MM.1S (cell line): Measurements from ENCODE around the gene GPAT3.

ENCODE experiments used
- DNase-seq: peaks from one replicate; pipeline ENCODE4 v3.0.0-alpha.2; 2015
- H2AFZ ChIP-seq: fragments of 300-600 bp; sonication (generic); 2 replicates; pipeline ENCODE4 v1.6.0; 2016; ENCODE audit warnings: antibody characterized with exemption, low read length
- H3F3A ChIP-seq: fragments of 300-600 bp; sonication (generic); 2 replicates; pipeline ENCODE4 v1.6.1; 2016; ENCODE audit warnings: mild to moderate bottlenecking, antibody characterized with exemption, low read length, moderate library complexity, mixed read lengths; ENCODE audit not compliant: insufficient read depth
- H3K27ac ChIP-seq: fragments of 300-600 bp; sonication (generic); 2 replicates; pipeline ENCODE4 v1.5.1; 2016; ENCODE audit warnings: mild to moderate bottlenecking, low read length
- H3K27me3 ChIP-seq: fragments of 300-600 bp; sonication (generic); replicated peaks from 2 replicates; pipeline ENCODE4 v1.6.0; 2016; ENCODE audit warnings: low read length; ENCODE audit not compliant: insufficient read depth
- H3K36me3 ChIP-seq: fragments of 300-600 bp; sonication (generic); replicated peaks from 2 replicates; pipeline ENCODE4 v1.6.1; 2016; ENCODE audit warnings: mild to moderate bottlenecking, low read length, mixed read lengths; ENCODE audit not compliant: insufficient read depth
- H3K4me1 ChIP-seq: fragments of 300-600 bp; sonication (generic); 2 replicates; pipeline ENCODE4 v1.6.1; 2016; ENCODE audit warnings: low read length, mixed read lengths
- H3K4me2 ChIP-seq: fragments of 300-600 bp; sonication (generic); 2 replicates; pipeline ENCODE4 v1.6.0; 2016; ENCODE audit warnings: low read depth, low read length
- H3K4me3 ChIP-seq: fragments of 300-600 bp; sonication (generic); 2 replicates; pipeline ENCODE4 v1.5.1; 2016; ENCODE audit warnings: low read length, mixed read lengths
- H3K79me2 ChIP-seq: fragments of 300-600 bp; sonication (generic); 2 replicates; pipeline ENCODE4 v1.6.1; 2016; ENCODE audit warnings: mixed run types, low read length, mixed read lengths
- H3K9ac ChIP-seq: fragments of 300-600 bp; sonication (generic); 2 replicates; pipeline ENCODE4 v1.6.1; 2016; ENCODE audit warnings: low read length, mixed read lengths
- H3K9me2 ChIP-seq: fragments of 300-600 bp; sonication (generic); replicated peaks from 2 replicates; pipeline ENCODE4 v1.6.1; 2016; ENCODE audit warnings: mild to moderate bottlenecking, low read length, mixed read lengths; ENCODE audit not compliant: insufficient read depth
- H3K9me3 ChIP-seq: fragments of 300-600 bp; sonication (generic); replicated peaks from 2 replicates; pipeline ENCODE4 v1.6.1; 2016; ENCODE audit warnings: mild to moderate bottlenecking, low read length, mixed read lengths; ENCODE audit not compliant: insufficient read depth
- H4K20me1 ChIP-seq: fragments of 300-600 bp; sonication (generic); 2 replicates; pipeline ENCODE4 v1.6.1; 2016; ENCODE audit warnings: mild to moderate bottlenecking, low read length, moderate library complexity, mixed read lengths; ENCODE audit not compliant: insufficient read depth
- EZH2 ChIP-seq: fragments of 300-600 bp; sonication (generic); optimal IDR thresholded peaks from 2 replicates; pipeline ENCODE3; 2017; ENCODE audit warnings: low read depth, mild to moderate bottlenecking, antibody characterized with exemption, low read length, mixed read lengths
- EZH2phosphoT487 ChIP-seq: fragments of 300-600 bp; sonication (generic); IDR thresholded peaks from 2 replicates; pipeline ENCODE4 v1.6.1; 2018; ENCODE audit warnings: antibody characterized with exemption, low read length
- TF ChIP-seq, protein P1 (sequence below): fragments of 300-600 bp; sonication (generic); IDR thresholded peaks from 2 replicates; pipeline ENCODE4 v1.5.1; 2016; ENCODE audit warnings: antibody characterized with exemption, low read length, mixed read lengths

GPAT3 gene

GRCh38 chr4:83510442-83510841, 25.5 kb upstream of the GPAT3 start:
- no peaks in the 10 kb centered on the region for H3K9me2 ChIP-seq
- no peaks in the 10 kb centered on the region for H3F3A ChIP-seq
- no peaks in the 10 kb centered on the region for H3K79me2 ChIP-seq
- no peaks in the 10 kb centered on the region for H3K27me3 ChIP-seq
- H3K4me3 ChIP-seq: no peak overlapping the region
- no peak overlapping the region for H2AFZ ChIP-seq
- no peak overlapping the region for H3K9ac ChIP-seq
- no peaks in the 10 kb centered on the region for H3K9me3 ChIP-seq
- no peaks in the 10 kb centered on the region for H4K20me1 ChIP-seq
- no peak for DNase-seq
- H3K36me3 ChIP-seq: no peaks in the 10 kb centered on the region
- TF ChIP-seq EZH2phosphoT487 (no peak), EZH2 (no peak)
- TF ChIP-seq, protein P1, sequence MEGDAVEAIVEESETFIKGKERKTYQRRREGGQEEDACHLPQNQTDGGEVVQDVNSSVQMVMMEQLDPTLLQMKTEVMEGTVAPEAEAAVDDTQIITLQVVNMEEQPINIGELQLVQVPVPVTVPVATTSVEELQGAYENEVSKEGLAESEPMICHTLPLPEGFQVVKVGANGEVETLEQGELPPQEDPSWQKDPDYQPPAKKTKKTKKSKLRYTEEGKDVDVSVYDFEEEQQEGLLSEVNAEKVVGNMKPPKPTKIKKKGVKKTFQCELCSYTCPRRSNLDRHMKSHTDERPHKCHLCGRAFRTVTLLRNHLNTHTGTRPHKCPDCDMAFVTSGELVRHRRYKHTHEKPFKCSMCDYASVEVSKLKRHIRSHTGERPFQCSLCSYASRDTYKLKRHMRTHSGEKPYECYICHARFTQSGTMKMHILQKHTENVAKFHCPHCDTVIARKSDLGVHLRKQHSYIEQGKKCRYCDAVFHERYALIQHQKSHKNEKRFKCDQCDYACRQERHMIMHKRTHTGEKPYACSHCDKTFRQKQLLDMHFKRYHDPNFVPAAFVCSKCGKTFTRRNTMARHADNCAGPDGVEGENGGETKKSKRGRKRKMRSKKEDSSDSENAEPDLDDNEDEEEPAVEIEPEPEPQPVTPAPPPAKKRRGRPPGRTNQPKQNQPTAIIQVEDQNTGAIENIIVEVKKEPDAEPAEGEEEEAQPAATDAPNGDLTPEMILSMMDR: no peak
- H3K27ac ChIP-seq: no peak overlapping the region
- H3K4me1 ChIP-seq: no peaks in the 10 kb centered on the region
- no peak overlapping the region for H3K4me2 ChIP-seq

DNA sequence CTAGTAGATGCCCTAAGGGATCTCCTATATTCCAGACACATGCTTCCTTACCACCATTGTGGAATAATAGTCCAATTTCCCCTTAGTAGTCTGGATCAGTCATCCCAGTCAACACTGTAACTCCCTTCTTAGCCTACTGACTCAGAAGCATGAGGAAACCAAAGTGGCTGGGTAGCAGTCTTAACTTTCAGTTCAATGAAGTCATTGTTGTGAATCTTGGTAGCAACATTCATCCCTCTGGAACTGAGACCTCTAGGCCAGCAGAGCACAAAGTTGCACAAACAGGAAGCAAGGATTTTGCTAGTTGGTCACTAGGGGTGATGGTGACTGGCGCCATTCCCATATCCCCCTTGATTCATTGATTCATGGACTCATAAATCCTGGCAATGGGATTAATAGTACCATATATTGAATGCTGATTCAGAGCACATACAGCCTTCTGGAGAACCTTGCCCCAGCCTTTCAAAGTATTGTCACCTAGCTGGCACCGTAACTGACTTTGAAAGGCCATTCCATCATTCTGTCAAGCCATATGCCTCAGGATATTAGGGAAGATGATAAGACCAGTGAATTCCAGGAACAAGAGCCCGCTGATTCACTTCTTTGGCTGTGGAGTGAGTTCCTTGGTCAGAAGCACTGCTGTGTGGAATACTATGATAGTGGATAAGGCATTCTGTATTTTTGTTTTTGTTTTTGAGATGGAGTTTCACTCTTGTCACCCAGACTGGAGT, 19.7 kb upstream of the GPAT3 start:
- H3K9me2 ChIP-seq: no peaks in the 10 kb centered on the region
- H4K20me1 ChIP-seq: no peaks in the 10 kb centered on the region
- no peak for DNase-seq
- H3K27me3 ChIP-seq: no peaks in the 10 kb centered on the region
- TF ChIP-seq EZH2: no peak
- TF ChIP-seq EZH2phosphoT487: no peak
- H3K36me3 ChIP-seq: no peaks in the 10 kb centered on the region
- H3K79me2 ChIP-seq: no peaks in the 10 kb centered on the region
- no peak overlapping the region for H3K4me3 ChIP-seq
- H3F3A ChIP-seq: no peaks in the 10 kb centered on the region
- no peaks in the 10 kb centered on the region for H3K4me1 ChIP-seq
- no peak overlapping the region for H3K27ac ChIP-seq
- H3K4me2 ChIP-seq: no peak overlapping the region
- no peak overlapping the region for H3K9ac ChIP-seq
- no peaks in the 10 kb centered on the region for H3K9me3 ChIP-seq
- H2AFZ ChIP-seq: no peak overlapping the region

DNA sequence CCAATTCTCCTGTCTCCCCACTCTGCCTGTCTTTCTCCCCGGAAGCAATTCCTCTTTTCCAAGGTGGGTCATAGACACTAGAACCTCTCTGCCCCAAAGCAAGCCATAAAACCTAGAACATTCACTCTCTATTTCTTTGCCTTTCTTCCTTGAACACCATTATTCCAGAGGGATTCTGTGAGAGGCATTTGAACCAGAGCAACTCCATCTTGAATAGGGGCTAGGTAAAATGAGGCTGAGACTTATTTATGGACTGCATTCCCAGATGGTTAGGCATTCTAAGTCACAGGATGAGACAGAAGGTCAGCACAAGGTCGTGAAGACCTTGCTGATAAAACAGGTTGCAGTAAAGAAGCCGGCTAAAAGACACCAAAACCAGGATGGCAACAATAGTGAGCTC, 13.7 kb upstream of the GPAT3 start:
- no peak for TF ChIP-seq EZH2phosphoT487
- TF ChIP-seq, protein P1: no peak
- H3K27me3 ChIP-seq: no peaks in the 10 kb centered on the region
- H3F3A ChIP-seq: no peaks in the 10 kb centered on the region
- no peak overlapping the region for H3K27ac ChIP-seq
- no peaks in the 10 kb centered on the region for H3K79me2 ChIP-seq
- H3K9me2 ChIP-seq: no peaks in the 10 kb centered on the region
- no peak for DNase-seq
- no peak overlapping the region for H3K9ac ChIP-seq
- H3K9me3 ChIP-seq: no peaks in the 10 kb centered on the region
- no peaks in the 10 kb centered on the region for H3K4me1 ChIP-seq
- no peak overlapping the region for H3K4me2 ChIP-seq
- no peak overlapping the region for H2AFZ ChIP-seq
- H4K20me1 ChIP-seq: no peaks in the 10 kb centered on the region
- no peak overlapping the region for H3K4me3 ChIP-seq
- H3K36me3 ChIP-seq: no peaks in the 10 kb centered on the region

DNA sequence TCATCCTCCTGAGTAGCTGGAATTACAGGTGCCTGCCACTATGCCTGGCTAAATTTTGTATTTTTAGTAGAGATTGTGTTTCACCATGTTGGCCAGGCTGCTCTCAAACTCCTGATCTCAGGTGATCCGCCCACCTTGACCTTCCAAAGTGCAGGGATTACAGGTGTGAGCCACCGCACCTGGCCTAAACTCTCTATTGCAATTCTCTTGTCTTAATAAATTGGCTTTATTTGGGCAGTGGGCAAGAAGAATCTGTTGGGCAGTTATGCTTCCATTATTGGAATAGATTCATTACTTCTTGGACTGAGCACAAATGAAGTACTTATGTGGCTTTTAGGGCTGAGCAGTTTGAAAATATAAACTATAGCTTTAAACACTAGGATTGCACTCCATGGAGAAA, 8.2 kb upstream of the GPAT3 start:
- no peak overlapping the region for H3K27ac ChIP-seq
- no peaks in the 10 kb centered on the region for H3K27me3 ChIP-seq
- H3K36me3 ChIP-seq: no peaks in the 10 kb centered on the region
- H2AFZ ChIP-seq: no peak overlapping the region
- no peaks in the 10 kb centered on the region for H3K4me1 ChIP-seq
- no peaks in the 10 kb centered on the region for H3K79me2 ChIP-seq
- no peak for TF ChIP-seq EZH2
- TF ChIP-seq, protein P1: no peak
- no peak for TF ChIP-seq EZH2phosphoT487
- H3F3A ChIP-seq: no peaks in the 10 kb centered on the region
- DNase-seq: no peak
- H3K9me3 ChIP-seq: no peaks in the 10 kb centered on the region
- no peak overlapping the region for H3K4me2 ChIP-seq
- H3K4me3 ChIP-seq: no peak overlapping the region
- H3K9me2 ChIP-seq: no peaks in the 10 kb centered on the region
- no peaks in the 10 kb centered on the region for H4K20me1 ChIP-seq
- H3K9ac ChIP-seq: no peak overlapping the region
